Omental fat pad (tissue), 4 donors: ENCODE data around the gene MAEA. TPM values are rescaled to one million over a fixed set of nuclear protein-coding genes. Genes with fewer than 3 reads are reported as not detected.
"Not testable (repeated sequence)": the region's sequence is repeated elsewhere in the genome, so short reads cannot be mapped to it uniquely, and the experiment has no call there.

Experiments used
- ATAC-seq: fragments of 150-250 bp; one replicate; pipeline ENCODE4 v1.9.1; 2016; ENCODE audit warnings: mild to moderate bottlenecking, moderate library complexity; ENCODE audit not compliant: low FRiP score
- DNase-seq: peaks from one replicate; pipeline ENCODE4 v3.0.0-alpha.2; 2019; ENCODE audit warnings: low spot score
- total RNA-seq, 4 donors: library from RNA; depleted of rRNA; stranded (reverse); fragments of >200 nt; gene quantifications; one replicate each; pipeline ENCODE4 v1.1.0, GENCODE V29; 2016
- TF ChIP-seq, protein P1 (sequence below), 3 donors: fragments of 450-650 bp; IDR thresholded peaks; one replicate each; pipeline ENCODE4 v1.5.1; 2016 to 2017; ENCODE audit warnings: antibody characterized with exemption in 3 of 3, mild to moderate bottlenecking in 3 of 3, moderate library complexity in 2 of 3

MAEA gene
- total RNA-seq, 4 donors from 2014 or later = 38.8 to 71.2 (median 51.8) TPM

DNA sequence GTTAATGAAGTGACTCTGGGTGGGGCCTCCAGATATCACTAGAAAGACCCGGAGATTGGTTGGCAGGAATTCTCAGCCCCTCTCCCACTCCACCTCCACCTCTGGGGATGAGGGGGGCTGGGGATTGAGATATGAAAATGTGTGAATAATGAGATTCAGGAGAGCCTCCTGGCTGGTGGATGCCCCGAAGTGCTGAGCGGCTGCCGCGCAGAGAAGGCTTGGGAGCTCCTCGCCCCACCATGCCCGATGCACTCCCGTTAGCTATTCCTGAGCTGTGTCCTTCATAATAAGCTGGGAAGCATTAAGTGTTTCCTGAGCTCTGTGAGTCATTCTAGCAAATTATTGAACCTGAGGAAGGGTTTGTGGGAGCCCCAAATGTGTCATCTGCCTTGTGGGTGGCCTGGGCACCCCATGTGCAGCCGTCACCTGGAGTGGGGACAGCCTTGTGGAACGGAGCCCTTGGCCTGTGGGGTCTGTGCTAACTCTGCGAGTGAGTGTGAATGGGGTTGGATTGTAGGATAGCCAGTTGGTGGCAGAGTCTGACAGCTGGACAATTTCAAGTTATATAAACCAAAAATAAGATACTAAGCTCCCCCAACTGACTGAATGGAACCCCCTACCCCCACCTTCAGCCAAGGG lies 4.4 kb upstream of the MAEA start:
- TF ChIP-seq, protein P1, sequence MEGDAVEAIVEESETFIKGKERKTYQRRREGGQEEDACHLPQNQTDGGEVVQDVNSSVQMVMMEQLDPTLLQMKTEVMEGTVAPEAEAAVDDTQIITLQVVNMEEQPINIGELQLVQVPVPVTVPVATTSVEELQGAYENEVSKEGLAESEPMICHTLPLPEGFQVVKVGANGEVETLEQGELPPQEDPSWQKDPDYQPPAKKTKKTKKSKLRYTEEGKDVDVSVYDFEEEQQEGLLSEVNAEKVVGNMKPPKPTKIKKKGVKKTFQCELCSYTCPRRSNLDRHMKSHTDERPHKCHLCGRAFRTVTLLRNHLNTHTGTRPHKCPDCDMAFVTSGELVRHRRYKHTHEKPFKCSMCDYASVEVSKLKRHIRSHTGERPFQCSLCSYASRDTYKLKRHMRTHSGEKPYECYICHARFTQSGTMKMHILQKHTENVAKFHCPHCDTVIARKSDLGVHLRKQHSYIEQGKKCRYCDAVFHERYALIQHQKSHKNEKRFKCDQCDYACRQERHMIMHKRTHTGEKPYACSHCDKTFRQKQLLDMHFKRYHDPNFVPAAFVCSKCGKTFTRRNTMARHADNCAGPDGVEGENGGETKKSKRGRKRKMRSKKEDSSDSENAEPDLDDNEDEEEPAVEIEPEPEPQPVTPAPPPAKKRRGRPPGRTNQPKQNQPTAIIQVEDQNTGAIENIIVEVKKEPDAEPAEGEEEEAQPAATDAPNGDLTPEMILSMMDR (IDR thresholded peaks at IDR 0.05) = no peak
- ATAC-seq (no peak), DNase-seq (no peak)

DNA sequence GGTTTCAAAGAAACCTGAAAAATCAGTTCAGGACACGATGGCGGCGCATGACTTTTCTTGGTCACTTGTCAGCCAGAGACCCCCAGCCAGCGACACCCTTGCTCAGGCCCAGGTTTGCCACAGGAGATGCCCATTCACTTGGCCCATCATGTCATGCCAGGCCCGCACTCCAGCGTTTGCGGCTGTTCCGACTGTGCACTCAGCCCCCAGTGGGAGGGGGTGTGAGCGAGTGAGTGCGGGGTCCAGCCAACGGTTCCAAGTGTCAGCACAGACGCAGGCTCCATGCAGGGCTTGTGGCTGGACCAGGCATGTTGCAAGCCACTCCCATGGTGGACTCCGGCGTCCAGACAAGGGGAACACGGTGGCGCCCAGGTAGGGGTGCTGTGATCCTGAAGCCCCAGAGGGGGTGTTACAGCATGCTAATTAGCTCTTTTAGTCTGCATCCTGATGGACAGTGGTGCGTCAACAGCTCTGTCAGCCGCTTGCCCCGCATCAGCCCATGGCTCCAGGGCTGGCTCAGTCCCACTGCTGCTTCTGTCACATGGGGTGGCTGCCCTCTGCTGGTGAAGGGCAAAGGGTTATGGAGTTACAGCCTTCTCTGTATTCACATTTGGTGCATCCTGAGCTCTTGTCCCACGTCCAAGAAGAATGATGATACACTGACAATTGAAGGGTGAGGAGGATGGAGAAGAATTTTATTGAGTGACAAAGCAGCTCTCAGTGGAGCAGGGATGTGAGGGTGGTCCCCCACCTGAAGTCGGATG lies 3.7 kb upstream of the MAEA start:
- DNase-seq (no peak), ATAC-seq (no peak)
- TF ChIP-seq, protein P1 (IDR thresholded peaks at IDR 0.05) = no peak

DNA sequence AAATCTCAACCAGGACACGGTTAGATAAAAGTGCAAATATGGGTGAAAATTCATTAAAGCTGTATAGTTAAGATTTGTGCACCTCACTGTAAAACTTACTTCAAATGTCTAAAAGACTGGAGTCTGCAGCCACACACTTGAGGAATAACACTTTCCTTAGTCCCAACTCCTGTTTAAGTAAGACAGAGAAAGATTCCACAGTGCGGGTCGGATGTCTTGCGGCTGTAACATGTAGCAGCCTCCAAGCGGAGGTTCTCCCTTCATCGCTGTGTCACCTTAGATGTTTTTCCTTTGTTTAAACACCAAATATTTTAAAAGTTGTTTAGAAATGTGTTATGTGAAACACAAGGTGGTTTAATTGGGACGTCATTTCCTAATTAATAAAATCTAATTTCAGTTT lies 905 bp upstream of the MAEA start:
- ATAC-seq (no peak), DNase-seq (no peak)
- TF ChIP-seq, protein P1 (IDR thresholded peaks at IDR 0.05) = no peak

DNA sequence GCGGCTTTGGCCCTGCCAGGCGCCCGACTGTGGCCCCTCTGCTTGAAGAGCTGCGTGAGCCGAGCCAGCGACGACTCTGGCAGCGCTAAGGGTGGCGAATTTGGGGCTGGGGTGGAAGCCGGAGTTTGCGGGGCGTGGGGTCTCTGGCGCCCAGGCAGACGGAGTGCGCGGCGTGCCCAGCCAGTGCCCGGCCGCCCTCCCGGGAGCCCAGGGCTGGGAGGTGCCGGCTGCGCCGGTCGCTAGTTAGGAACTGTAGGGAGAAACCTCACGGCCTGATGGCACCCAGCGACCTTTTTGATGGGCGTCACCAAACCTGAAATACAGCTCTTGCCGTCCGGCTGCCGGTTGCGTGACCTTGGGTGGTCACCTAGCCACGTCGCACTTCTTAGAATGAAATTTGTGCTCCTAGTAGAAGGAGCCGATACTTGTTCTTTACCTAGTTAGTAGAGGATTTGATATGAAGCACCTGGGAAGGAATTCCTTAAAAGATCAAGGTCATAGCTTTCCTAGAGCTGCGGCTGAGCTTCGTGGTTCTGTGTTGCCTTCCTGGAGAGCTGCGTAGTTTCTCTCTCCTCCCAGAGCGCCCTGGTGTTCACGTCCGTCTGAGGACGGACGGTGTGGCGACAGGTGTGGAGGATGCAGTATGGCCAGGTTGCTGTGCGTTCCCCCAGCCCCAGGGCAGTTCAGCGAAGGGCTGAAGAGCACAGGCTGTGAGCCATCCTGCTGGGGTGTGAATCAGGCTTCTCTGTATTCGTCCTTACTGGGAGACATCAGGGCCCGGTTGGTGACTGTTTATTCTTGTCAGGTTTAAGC lies 680 bp downstream of the MAEA start:
- ATAC-seq (no peak), DNase-seq (no peak)
- TF ChIP-seq, protein P1 (IDR thresholded peaks at IDR 0.05) = no peak

DNA sequence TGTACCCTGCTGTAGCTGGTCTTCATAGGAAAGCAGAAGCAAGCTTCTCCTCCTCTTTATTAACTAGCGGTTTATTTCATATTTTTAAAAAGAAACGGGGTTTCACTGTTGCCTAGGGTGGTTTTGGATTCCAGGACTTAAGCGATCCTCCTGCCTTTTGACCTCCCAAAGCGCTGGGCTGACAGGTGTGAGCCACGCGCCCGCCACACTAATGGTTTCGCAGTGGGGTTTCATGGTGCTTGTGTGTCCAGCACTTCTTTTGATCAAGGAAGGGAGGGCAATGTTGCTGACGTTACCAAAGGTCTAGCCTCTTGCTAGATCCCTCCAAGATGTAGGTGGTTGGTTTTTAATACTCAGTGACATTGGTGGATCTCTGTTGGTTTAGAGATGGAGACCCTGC lies 1.4 kb downstream of the MAEA start:
- DNase-seq = no peak
- TF ChIP-seq, protein P1 (IDR thresholded peaks at IDR 0.05) = no peak
- no peak for ATAC-seq

DNA sequence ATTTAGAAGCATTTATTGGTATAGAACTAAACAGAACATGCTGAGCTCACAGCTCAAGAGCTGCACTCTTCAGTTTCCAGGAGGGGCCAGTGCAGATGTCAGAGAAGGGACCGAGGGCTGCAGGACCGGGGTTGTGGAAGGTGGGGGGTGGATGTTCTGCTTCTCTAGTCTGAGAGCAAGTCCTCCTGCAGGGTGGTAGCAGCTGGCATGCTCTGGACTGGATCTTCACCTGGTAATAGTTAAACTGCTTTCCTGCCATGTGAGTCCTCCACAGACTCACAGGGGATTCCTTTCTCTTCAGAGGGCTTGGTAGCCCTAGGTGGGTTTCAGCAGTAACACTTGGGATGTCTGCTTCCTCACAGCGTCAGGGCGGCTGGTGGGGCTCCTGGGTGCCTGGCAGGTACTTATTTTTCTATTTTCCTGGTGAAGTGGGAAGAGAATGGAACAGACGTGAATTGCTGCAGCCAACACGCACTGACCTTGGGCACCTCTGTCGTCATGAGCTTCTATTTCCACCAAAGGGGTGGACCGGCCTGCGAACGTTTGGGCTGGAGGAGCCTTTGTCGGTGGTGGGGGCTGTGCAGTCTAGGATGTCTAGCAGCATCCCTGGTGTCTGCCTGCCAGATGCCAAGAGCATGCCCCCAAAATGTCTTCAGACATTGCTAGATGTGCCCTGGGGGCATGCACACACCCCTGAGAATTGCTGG lies 2.5 kb downstream of the MAEA start:
- ATAC-seq (no peak), DNase-seq (no peak)
- TF ChIP-seq, protein P1 (IDR thresholded peaks at IDR 0.05) = no peak

DNA sequence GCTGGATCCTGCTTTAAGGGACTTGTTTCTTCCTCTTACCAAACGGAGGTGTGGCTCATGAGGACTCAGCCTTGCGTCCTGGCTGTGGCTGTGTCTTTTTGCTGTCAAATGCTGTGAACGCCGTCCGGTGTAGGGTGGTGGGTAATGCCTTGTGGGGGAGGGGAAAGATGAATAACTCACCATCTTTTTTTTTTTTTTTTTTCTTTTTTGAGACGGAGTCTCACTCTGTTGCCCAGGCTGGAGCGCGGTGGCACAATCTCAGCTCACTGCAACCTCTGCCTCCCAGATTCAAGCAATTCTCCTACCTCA lies 3.0 kb downstream of the MAEA start:
- not testable (repeated sequence) for ATAC-seq, DNase-seq
